NCI-H1436 treated with DMSO at 0.1 percent for 48 hours (cell line): ENCODE data around the gene AMY2B.
"Not testable (repeated sequence)": the region's sequence is repeated elsewhere in the genome, so short reads cannot be mapped to it uniquely, and the experiment has no call there.

Experiments
- DNase-seq: peaks from one replicate; lab custom pipeline; 2025; lab: John Stamatoyannopoulos, UW

AMY2B gene

DNA sequence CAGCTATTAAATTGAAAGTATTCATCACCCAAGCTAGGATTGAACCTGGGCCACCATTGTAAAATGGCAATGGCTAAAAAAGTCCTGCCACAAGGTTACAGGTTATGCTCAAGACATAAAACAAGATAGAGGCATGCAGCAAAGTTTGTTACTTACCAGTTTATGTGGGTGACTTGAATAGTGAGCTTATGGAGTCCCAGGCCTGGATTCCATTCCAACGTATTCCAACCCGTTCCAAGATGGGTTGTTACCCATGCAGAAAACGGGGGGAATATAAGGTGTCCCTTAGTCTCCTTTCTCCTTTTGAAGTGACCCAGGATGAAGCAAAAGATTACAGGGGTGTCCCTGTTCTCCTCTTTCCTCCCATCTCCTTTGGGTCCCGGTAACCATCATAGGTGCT, 56.0 kb downstream of the AMY2B start:
- not testable (repeated sequence) for DNase-seq
